SW 1271 (cell line): ENCODE data around the gene CXorf38.

Experiments
- DNase-seq, 2 experiments: peaks; one replicate each; lab custom pipeline; 2025; lab: John Stamatoyannopoulos, UW

CXorf38 gene, protein sequence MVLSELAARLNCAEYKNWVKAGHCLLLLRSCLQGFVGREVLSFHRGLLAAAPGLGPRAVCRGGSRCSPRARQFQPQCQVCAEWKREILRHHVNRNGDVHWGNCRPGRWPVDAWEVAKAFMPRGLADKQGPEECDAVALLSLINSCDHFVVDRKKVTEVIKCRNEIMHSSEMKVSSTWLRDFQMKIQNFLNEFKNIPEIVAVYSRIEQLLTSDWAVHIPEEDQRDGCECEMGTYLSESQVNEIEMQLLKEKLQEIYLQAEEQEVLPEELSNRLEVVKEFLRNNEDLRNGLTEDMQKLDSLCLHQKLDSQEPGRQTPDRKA

DNA sequence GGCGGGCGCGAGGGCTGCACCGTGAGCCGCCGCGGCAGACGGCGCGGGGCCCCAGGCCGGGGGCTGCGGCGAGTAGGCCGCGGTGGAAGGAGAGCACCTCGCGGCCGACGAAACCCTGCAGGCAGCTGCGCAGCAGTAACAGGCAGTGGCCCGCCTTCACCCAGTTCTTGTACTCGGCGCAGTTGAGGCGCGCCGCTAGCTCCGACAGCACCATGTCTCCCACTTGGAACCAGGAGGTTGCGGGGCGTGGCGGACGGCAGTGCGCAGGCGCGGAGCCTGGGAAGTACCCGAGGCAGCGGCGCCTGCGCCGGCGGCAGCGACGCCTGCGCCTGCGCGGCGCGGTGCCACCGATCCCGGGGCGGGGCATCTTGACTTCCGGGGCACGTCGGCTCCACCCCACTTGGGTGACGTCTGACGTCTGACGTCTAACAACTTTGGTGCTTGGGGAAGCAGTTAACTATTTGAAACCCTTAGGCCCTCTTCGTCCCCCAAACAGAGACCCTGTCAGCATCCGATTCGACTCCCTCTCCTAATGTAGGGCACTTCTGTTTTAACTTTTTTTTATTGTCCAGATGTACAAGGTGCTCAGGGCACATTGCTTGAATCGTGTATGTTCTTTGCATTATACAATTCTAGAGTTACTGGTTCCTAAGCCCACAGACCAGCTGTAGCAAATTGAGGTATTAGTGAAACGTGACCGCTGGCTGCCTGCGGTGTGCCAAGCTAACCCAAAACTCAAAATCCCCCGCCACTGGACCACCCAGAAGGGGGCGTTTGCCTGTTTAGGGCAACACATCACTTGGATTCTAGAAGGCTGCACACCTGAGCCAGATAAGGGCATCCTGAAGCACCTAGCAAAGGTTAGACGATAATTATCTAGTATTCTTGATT is at the start of gene CXorf38:
CXorf38 (minus strand) TSS at position 255 of the 891 bp plus-strand sequence; CDS start at position 214, 41 bp downstream.
- DNase-seq, result peak; percentile 3 to 52

DNA sequence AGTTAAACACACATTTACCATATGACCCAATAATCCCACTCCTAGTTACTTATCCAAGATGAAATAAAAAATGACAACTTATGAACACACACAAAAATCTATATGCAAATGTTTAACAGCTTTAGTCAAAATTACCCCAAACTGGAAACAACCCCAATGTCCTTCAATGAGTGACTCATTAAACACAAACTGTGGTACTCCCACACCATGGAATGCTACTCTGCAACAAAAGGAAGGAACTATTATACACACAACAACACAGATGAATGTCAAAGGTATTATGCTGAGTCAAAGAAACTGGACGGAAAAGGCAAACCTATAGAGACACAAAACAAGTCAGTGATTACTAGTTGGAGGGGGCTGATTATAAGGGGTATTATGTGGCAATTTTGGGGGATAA is 47.4 kb upstream of the CXorf38 start:
- DNase-seq, result no peak

GRCh38 chrX:40688929-40689328 is 41.6 kb upstream of the CXorf38 start:
- no peak for DNase-seq

DNA sequence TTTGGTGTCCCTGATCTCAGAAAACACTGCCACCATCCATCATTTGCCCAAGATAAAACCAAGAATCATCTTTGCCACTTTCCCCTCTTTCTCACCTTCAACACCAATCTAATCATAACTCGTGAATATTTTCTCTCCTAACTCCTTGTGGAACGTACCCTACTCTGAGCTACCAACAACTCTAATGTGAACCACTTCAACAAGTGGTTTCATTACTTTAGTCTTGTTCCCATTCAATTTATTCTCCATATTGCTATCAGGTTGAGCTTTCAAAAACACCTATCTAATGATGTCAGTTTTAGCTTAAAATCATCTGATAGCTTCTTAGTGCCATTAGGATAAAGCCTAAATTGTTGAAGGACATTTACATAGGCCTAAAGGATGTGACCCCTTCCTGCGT is 39.8 kb upstream of the CXorf38 start:
- DNase-seq, result no peak

DNA sequence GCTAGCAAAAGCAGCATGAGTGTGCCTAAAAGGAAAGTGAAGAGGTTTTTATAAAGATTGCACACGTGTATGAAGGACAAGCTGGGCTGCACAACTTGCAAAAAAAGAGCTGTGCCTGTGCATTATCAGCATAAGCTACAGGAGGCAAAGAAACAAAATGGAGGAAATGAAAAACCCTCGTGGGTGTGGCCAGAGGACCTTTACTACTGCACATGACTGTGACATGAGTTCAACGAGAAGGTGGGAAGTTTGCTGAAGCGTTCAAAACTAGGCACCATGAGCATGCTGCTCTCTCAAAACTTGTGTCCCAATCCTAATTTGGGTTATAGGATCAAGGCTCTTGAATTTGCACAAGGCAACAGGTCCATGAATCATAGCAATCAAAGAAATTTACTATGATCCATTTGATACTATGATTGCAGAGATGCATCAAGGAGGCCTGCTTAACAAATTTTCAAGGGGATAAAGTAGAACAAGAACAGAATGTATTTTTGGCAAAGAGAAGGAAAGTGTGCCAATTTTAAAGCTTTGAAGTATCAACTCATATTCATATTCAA is 38.1 kb upstream of the CXorf38 start:
- DNase-seq, result no peak

DNA sequence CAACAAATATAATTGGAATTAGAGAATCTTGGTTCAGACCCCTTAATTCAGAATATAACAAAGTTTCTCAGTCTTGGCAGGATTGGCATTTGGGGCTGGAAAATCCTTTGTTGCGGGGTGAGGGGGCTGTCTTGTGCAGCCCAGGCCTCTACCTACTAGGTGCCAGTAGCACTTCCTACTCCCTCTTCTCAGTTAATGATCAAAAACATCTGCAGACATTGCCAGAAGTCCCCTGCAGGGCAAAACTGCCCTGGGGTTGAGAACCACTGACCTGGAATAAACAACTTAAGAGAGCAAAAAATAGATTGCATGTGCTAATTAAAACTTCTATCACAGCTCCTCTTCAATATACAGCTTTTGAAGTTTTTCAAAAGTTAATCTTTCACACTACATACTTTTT is 36.7 kb upstream of the CXorf38 start:
- no peak for DNase-seq

- DNase-seq, result no peak
Observed at GRCh38 chrX:40683245-40683644, 35.9 kb upstream of the CXorf38 start.

- DNase-seq, result no peak
Observed at GRCh38 chrX:40671126-40671525, 23.8 kb upstream of the CXorf38 start.

GRCh38 chrX:40663880-40664630 is 16.7 kb upstream of the CXorf38 start:
- DNase-seq, result no peak

- DNase-seq, result no peak
Observed at GRCh38 chrX:40663078-40663740, 15.8 kb upstream of the CXorf38 start.

- no peak for DNase-seq
Observed at GRCh38 chrX:40661489-40661888, 14.1 kb upstream of the CXorf38 start.

DNA sequence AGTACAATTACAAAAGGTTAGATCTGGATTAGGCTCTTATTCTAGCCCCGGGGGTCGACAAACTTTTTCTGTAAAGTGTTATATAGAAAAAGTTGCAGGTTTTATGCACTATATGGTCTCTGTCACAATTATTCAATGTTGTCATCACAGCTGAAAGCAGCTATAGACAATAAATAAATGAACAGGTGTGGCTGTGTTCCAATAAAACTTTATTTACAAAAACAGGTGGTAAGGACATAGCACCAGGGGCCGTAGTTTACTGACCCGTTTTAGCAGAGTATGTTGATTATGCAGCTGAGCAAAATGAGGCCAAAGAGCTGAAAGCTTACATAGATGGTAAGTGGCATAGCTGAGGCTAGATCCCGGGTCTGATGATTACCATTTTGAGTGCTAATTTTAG is 13.0 kb upstream of the CXorf38 start:
- no peak for DNase-seq

DNA sequence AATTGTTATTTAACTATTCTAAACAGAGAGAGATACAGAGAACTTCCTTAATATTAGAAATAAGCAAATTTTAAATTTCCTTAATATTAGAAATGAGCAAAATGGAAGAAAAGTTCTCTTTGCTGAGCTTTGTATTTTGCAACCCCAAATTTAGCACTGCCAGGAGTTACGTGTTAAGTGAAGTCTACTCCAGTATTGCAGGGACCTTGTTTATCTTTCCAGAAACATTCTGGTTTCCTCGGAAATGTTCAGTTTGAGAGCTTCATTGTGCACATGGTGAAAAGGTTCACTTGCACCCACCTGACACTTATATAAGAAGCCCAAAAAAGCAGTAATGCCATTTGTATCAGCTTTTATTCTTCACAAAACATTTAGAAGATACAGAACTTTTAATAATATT is 6.2 kb upstream of the CXorf38 start:
- DNase-seq, result no peak

DNA sequence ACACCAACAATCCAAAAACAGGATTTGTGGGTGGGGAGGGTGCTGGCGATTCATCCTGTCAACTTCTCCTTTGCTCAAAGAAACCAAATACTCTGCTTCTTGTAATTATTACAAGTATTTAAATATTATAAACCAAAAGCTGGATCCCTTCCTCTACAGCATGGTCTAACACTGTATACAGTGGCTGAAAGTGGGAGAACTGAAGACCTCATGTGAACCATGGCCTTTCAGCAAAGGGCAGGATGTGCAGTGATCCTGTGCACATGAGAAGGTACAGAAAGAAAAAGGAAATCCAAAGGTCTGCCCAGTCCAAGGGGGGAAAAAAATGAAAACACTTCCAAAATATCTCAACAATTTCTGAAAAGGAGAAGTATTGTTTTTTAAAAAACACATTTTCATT is 5.3 kb upstream of the CXorf38 start:
- DNase-seq, result no peak

DNA sequence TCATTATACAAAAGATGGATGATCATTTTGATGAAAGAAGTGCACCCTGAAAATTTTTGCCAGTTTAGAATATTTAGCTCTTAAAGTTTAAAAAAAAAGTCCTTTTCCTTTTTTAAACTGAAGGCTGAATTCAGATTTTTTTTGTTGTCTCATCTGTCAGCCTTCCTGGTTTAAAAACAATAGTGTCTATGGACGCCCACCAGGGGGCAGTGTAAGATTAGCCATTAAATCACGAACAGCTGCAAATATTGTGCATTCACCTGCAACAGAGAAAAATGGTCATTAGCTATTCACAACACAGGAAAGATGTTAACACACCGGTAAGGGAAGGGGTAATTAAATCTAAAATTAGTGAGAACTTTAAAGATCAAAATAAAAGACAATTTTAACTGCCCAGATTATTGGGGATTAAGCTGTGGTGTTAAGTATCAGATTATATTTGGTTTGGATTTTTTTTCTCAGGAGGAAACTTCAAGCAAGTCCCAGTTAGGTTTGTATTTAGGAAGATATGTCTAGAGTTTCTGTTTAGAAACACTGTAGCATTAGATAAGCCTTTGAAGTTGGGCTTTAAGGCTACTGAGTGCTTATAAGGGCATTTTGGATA is 4.4 kb upstream of the CXorf38 start:
- DNase-seq, result peak in 1 of 2 experiments; percentile 9

DNA sequence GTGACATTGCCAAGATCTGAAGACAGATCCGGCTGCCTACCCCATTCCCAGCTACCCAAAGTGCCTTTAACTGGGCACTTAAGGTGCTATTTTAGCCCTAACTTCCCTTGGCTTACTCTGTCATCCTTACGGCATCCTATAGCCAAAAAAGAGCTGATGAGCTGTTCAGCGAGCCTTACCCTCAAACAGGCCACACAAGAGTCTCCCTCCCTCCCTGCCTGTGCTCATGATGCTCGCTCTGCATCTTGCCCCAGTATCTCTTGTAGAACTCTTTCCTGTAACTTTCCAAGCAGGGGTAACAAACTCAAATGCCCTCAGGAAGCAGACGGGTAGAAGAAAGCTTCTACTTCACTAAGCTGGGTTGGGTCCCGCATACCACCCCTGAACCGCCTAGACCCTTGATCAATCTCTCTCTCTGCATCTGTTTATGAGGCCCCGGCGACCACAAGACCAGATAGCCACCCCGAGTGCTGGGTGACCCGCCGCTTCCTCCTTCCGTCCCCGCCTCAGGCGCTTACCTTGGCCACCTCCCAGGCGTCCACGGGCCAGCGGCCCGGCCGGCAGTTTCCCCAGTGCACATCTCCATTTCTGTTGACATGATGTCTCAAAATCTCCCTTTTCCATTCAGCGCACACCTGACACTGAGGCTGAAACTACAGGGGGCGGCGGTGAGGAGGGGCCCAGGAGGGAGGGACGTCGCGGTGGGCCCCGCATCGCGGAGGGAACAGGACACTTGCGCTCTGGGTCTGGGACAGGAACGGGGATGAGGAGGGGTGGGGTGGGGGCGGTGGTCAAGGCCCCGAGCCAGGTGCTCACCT is 663 bp downstream of the CXorf38 start:
- no peak for DNase-seq

GRCh38 chrX:40644821-40645358 is 2.5 kb downstream of the CXorf38 start:
- DNase-seq, result peak in 1 of 2 experiments; percentile 35

- no peak for DNase-seq
Observed at GRCh38 chrX:40644176-40644575, 3.2 kb downstream of the CXorf38 start.

DNA sequence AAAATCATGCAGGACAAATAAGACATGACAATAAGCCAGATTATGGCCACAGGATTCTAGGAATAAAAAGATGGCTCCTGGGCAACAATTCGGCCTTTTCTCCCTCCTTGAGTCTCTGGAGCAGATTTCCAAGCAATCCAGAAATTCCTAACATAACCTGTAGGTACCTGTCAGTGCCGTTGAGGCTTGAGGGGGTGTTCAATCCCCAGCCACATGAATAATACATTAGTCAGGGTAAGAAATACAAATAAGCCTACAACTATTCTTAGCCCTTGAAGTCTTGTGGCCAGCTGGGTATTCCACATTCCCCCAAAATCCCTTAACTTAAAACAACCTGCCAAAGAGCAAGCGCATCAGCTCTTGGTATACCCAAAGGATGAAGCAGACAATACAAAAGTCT is 9.7 kb downstream of the CXorf38 start:
- no peak for DNase-seq

- DNase-seq, result no peak
Observed at GRCh38 chrX:40632199-40632598, 15.2 kb downstream of the CXorf38 start.
